HepG2 (cell line): Measurements from ENCODE around the gene DDC. TPM values are rescaled to one million over a fixed set of nuclear protein-coding genes. Genes with fewer than 3 reads are reported as not detected.
A peak's percentile ranks its signal among the peaks of the same experiment; 100 is the strongest.

ENCODE experiments used
- ATAC-seq: fragments of 200-7000 bp; cut with Tn5 transposase; 3 replicates; pipeline ENCODE4 v1.9.1; 2020; ENCODE audit warnings: mild to moderate bottlenecking, moderate library complexity
- BruUV-seq: library from RNA; stranded (reverse); fragments of 400-500 nt; replicated peaks from 2 replicates; lab custom pipeline; 2021; lab: Mats Ljungman, UMichigan
- CTCF ChIA-PET: fragments of 300-600 bp; formaldehyde crosslinking; extraction: SDS; loops from one replicate; lab custom pipeline; 2021; ENCODE audit warnings: low total read pairs, inconsistent platforms, low intra/inter-chr PET ratio; lab: Yijun Ruan, JAX
- POLR2A ChIA-PET: fragments of 350-600 bp; sonication (Branson Sonifier 250); formaldehyde crosslinking; loops from one replicate; lab custom pipeline; 2020; ENCODE audit warnings: antibody characterized with exemption, inconsistent platforms; lab: Yijun Ruan, JAX
- DNase-seq: peaks from one replicate; pipeline ENCODE4 v3.0.0-alpha.2; 2015; ENCODE audit warnings: low spot score
- FAIRE-seq: peaks from 3 replicates; lab custom pipeline; 2011; peaks lifted over from hg19 to GRCh38; lab: Jason Lieb, UNC
- H2AFZ ChIP-seq: one replicate; pipeline ENCODE4 v1.6.1; 2011; ENCODE audit warnings: low read length, inconsistent platforms
- H3K27ac ChIP-seq: fragments of 300-600 bp; 3 replicates; pipeline ENCODE4 v1.8.0; 2011; ENCODE audit warnings: mixed run types, mild to moderate bottlenecking, mixed read lengths, low read length, inconsistent platforms; ENCODE audit not compliant: insufficient read depth; ENCODE audit errors: extremely low read length
- H3K27me3 ChIP-seq, 2 experiments: fragments of 200-600 bp in 1 of 2; 2 replicates in 1 of 2; 3 replicates in 1 of 2; pipeline versions ENCODE4 v1.6.0 to v1.8.0; 2011; ENCODE audit warnings: low read length in 2 of 2, mild to moderate bottlenecking in 2 of 2, moderate library complexity in 2 of 2, inconsistent platforms in 1 of 2; ENCODE audit not compliant: insufficient read depth in 2 of 2, control insufficient read depth in 1 of 2
- H3K36me3 ChIP-seq, 2 experiments: fragments of 200-600 bp in 1 of 2; replicated peaks in 1 of 2; 2 replicates in 1 of 2; 3 replicates in 1 of 2; pipeline versions ENCODE4 v1.5.1 to v1.8.0; 2011; ENCODE audit warnings: low read length in 2 of 2, inconsistent platforms in 1 of 2; ENCODE audit not compliant: insufficient read depth in 2 of 2, control insufficient read depth in 1 of 2
- H3K4me1 ChIP-seq: 2 replicates; pipeline ENCODE4 v1.5.1; 2012; ENCODE audit warnings: low read length, inconsistent platforms; ENCODE audit not compliant: insufficient read depth
- H3K4me2 ChIP-seq: 2 replicates; pipeline ENCODE4 v1.6.0; 2011; ENCODE audit warnings: low read depth, low read length, inconsistent platforms
- H3K4me3 ChIP-seq, 3 experiments: fragments of 200-600 bp in 1 of 3; sonication (generic), shearing (Covaris generic) in 1 of 3; replicated peaks in 1 of 3; 2 replicates each; pipeline ENCODE4 v1.5.1; 2011 to 2016; ENCODE audit warnings: low read length in 3 of 3, inconsistent platforms in 2 of 3, low read depth in 2 of 3, mild to moderate bottlenecking in 2 of 3, control low read depth in 1 of 3, mixed read lengths in 1 of 3; ENCODE audit not compliant: insufficient read depth in 1 of 3
- H3K79me2 ChIP-seq: one replicate; pipeline ENCODE4 v1.6.1; 2011; ENCODE audit warnings: low read length, inconsistent platforms; ENCODE audit not compliant: insufficient read depth
- H3K9ac ChIP-seq: 2 replicates; pipeline ENCODE4 v1.6.0; 2011; ENCODE audit warnings: mild to moderate bottlenecking, low read depth, low read length, inconsistent platforms; ENCODE audit not compliant: insufficient read depth
- H3K9me3 ChIP-seq: 2 replicates; pipeline ENCODE4 v1.5.1; 2012; ENCODE audit warnings: mild to moderate bottlenecking, low read length
- H4K20me1 ChIP-seq: 2 replicates; pipeline ENCODE4 v1.6.0; 2011; ENCODE audit warnings: inconsistent platforms, mild to moderate bottlenecking, low read length, moderate library complexity; ENCODE audit not compliant: insufficient read depth
- CHD4 ChIP-seq: fragments of 200-600 bp; sonication (generic); IDR thresholded peaks from 2 replicates; pipeline ENCODE4 v1.7.0; 2017; ENCODE audit warnings: mild to moderate bottlenecking, low read length, borderline replicate concordance
- EHMT2 ChIP-seq: fragments of 200-600 bp; sonication (generic); IDR thresholded peaks from 2 replicates; pipeline ENCODE4 v1.7.0; 2017; ENCODE audit warnings: antibody characterized with exemption, low read depth, low read length, borderline replicate concordance
- HOMEZ ChIP-seq: IDR thresholded peaks from 2 replicates; pipeline ENCODE4 v1.6.1; 2016; ENCODE audit warnings: low read depth
- MLXIP ChIP-seq: sonication (generic); formaldehyde crosslinking; IDR thresholded peaks from 2 replicates; pipeline ENCODE4 v1.9.0; 2021; ENCODE audit warnings: missing genetic modification reagents, borderline replicate concordance
- SMAD9 ChIP-seq: sonication (generic); formaldehyde crosslinking; IDR thresholded peaks from 2 replicates; pipeline ENCODE4 v1.5.1; 2020; ENCODE audit warnings: mild to moderate bottlenecking, missing genetic modification reagents
- YY1 ChIP-seq: IDR thresholded peaks from 2 replicates; pipeline ENCODE4 v1.6.1; 2011; ENCODE audit warnings: low read length, low read depth, moderate library complexity, mild to moderate bottlenecking; ENCODE audit not compliant: insufficient read depth, insufficient replicate concordance
- ZBTB26 ChIP-seq: IDR thresholded peaks from 2 replicates; pipeline ENCODE4 v1.6.1; 2016; ENCODE audit warnings: missing compliant biosample characterization, missing genetic modification reagents, borderline replicate concordance
- ZMYM3 ChIP-seq: sonication (generic); formaldehyde crosslinking; IDR thresholded peaks from 2 replicates; pipeline ENCODE4 v1.5.1; 2020; ENCODE audit warnings: mild to moderate bottlenecking, missing genetic modification reagents
- ZNF768 ChIP-seq: sonication (generic); formaldehyde crosslinking; IDR thresholded peaks from 2 replicates; pipeline ENCODE4 v1.4.0; 2020; ENCODE audit warnings: missing genetic modification reagents
- ZNF788 ChIP-seq: sonication (generic); formaldehyde crosslinking; IDR thresholded peaks from 2 replicates; pipeline ENCODE4 v1.5.0; 2020; ENCODE audit warnings: mild to moderate bottlenecking, missing genetic modification reagents, borderline replicate concordance
- ZNF816 ChIP-seq: sonication (generic); formaldehyde crosslinking; IDR thresholded peaks from 2 replicates; pipeline ENCODE4 v1.8.0; 2022; ENCODE audit warnings: missing genetic modification reagents, mild to moderate bottlenecking, borderline replicate concordance
- WGBS: methylation state at CpG from one replicate; pipeline ENCODE4 v1.1.6; 2017; ENCODE audit warnings: low lambda C conversion rate; 5-methylcytosine and 5-hydroxymethylcytosine counted together
- in situ Hi-C: cut with HindIII; loops from 2 replicates; pipeline ENCODE4 v1.10.0; 2017; ENCODE audit warnings: low pct_unique_long_range_greater_than_20kb; ENCODE audit not compliant: extremely low pct_ligation_motif_present
- intact Hi-C: fragments of 100-400 bp; cut with micrococcal nuclease; formaldehyde crosslinking; loops from one replicate; pipeline ENCODE4 v1.10.0; 2022; ENCODE audit not compliant: unreplicated experiment
- polyA plus RNA-seq, 8 experiments: library from polyadenylated mRNA; depleted of rRNA in 3 of 8; stranded (reverse) in 7 of 8; unstranded in 1 of 8; fragments of >200 nt; fragmentation: Illumina TruSeq in 4 of 8; extraction: Trizol in 4 of 8; gene quantifications; 2 replicates each; pipeline versions ENCODE4 v1.2.1 to v1.2.3, GENCODE V29; 2011 to 2016; ENCODE audit warnings: low read depth in 4 of 8, missing spikeins in 1 of 8, mixed read lengths in 1 of 8; ENCODE audit not compliant: insufficient read depth in 1 of 8
- total RNA-seq, 5 experiments: library from RNA; depleted of rRNA; stranded (reverse); fragments of >200 nt; fragmentation: Illumina TruSeq; extraction: Trizol; gene quantifications; 2 replicates each; pipeline ENCODE4 v1.2.3, GENCODE V29; 2016; ENCODE audit warnings: low read depth in 1 of 5

The DDC gene
- total and polyA plus RNA-seq, 2 of the 13 experiments (the other 11 are each of a cell fraction or from before 2014, with no cell fraction given) = 11.7 to 93.3 TPM

GRCh38 chr7:50598460-50599343 lies 33.5 kb upstream of the DDC start:
- intact Hi-C loops = no loop called here
- BruUV-seq = no TSS peak
- no peaks in the 10 kb centered on the region for H4K20me1 ChIP-seq
- H3K9ac ChIP-seq = no peak overlapping the region
- no peaks in the 10 kb centered on the region for H3K79me2 ChIP-seq
- DNase-seq (no peak), ATAC-seq (no peak), FAIRE-seq (no peak)
- in situ Hi-C loops = no loop called here
- no peaks in the 10 kb centered on the region for H3K9me3 ChIP-seq
- 0 out of 2 replicates have a peak, but pooled peaks have one; percentile 25 for TF ChIP-seq ZMYM3 (CRISPR knock-in tag)
- no peak for TF ChIP-seq ZNF816 (CRISPR knock-in tag)
- TF ChIP-seq EHMT2 = no peak
- TF ChIP-seq ZNF768 = peak; percentile 71; the same call in 1 of the 2 replicates
- no peak overlapping the region for H2AFZ ChIP-seq
- 86% methylated on average over 18 of the region's 18 CpGs for WGBS
- H3K27me3 ChIP-seq = no peaks in the 10 kb centered on the region
- H3K36me3 ChIP-seq = no peaks in the 10 kb centered on the region
- POLR2A ChIA-PET = interaction anchor here (1.1 kb wide), 1 partner anchor 33 kb away, joined by 3 read pairs; the partner anchor contains the start of gene DDC
- no peak overlapping the region for H3K27ac ChIP-seq
- H3K4me2 ChIP-seq = no peak overlapping the region
- CTCF ChIA-PET = no interaction called here
- no peak overlapping the region for H3K4me3 ChIP-seq
- peaks cover 33% of the 10 kb centered on the region for H3K4me1 ChIP-seq

GRCh38 chr7:50596484-50596883 lies 31.3 kb upstream of the DDC start:
- DNase-seq (no peak), FAIRE-seq (no peak), ATAC-seq (no peak)
- H3K4me2 ChIP-seq = no peak overlapping the region
- CTCF ChIA-PET = no interaction called here
- H3K9ac ChIP-seq = no peak overlapping the region
- H2AFZ ChIP-seq = no peak overlapping the region
- in situ Hi-C loops = no loop called here
- no peak overlapping the region for H3K4me3 ChIP-seq
- H3K27me3 ChIP-seq = no peaks in the 10 kb centered on the region
- peaks cover 55% of the 10 kb centered on the region for H3K4me1 ChIP-seq
- POLR2A ChIA-PET = no interaction called here
- no peaks in the 10 kb centered on the region for H4K20me1 ChIP-seq
- H3K27ac ChIP-seq = no peak overlapping the region
- WGBS = 85% methylated on average over 4 of the region's 4 CpGs
- no TSS peak for BruUV-seq
- H3K36me3 ChIP-seq = no peaks in the 10 kb centered on the region
- intact Hi-C loops = no loop called here
- no peaks in the 10 kb centered on the region for H3K79me2 ChIP-seq
- H3K9me3 ChIP-seq = no peaks in the 10 kb centered on the region
- TF ChIP-seq CHD4 = no peak
- no peak for TF ChIP-seq MLXIP
- TF ChIP-seq YY1 = no peak
- TF ChIP-seq ZNF788 (CRISPR knock-in tag) = no peak
- no peak for TF ChIP-seq ZBTB26 (CRISPR knock-in tag)
- no peak for TF ChIP-seq SMAD9
- TF ChIP-seq HOMEZ (CRISPR knock-in tag) = no peak
